Measurements from ENCODE around the gene TTBK2.

TTBK2 gene

GRCh38 chr15:42750306-42750705, 170.3 kb downstream of the TTBK2 start:
- DNase-seq, result no peak

- no peak for DNase-seq
These were observed 171.3 kb downstream of the TTBK2 start for GRCh38 chr15:42749266-42749665.

- DNase-seq, result no peak
These were observed 176.4 kb downstream of the TTBK2 start for GRCh38 chr15:42744195-42744594.

GRCh38 chr15:42742149-42742548, 178.4 kb downstream of the TTBK2 start:
- DNase-seq, result no peak

GRCh38 chr15:42741710-42742109, 178.9 kb downstream of the TTBK2 start:
- DNase-seq, result no peak

- DNase-seq, result no peak
These were observed 182.8 kb downstream of the TTBK2 start for GRCh38 chr15:42737529-42738328.

- peak; percentile 96 for DNase-seq
These were observed 183.6 kb downstream of the TTBK2 start, which contains the start of gene CDAN1 for GRCh38 chr15:42736793-42737528. Gene CDAN1 (minus strand): TSS chr15:42737128. CDS start chr15:42737102, 26 bp downstream.

- peak; percentile 30 for DNase-seq
These were observed 184.3 kb downstream of the TTBK2 start for GRCh38 chr15:42736178-42736792.

- DNase-seq, result no peak
These were observed 185.0 kb downstream of the TTBK2 start for GRCh38 chr15:42735382-42736165.

- DNase-seq, result no peak
These were observed 186.4 kb downstream of the TTBK2 start for GRCh38 chr15:42734076-42734672.

- DNase-seq, result no peak
These were observed 187.6 kb downstream of the TTBK2 start for GRCh38 chr15:42733027-42733426.

GRCh38 chr15:42732095-42732827, 188.3 kb downstream of the TTBK2 start:
- no peak for DNase-seq

GRCh38 chr15:42731461-42731860, 189.1 kb downstream of the TTBK2 start:
- DNase-seq, result no peak

- no peak for DNase-seq
These were observed 190.0 kb downstream of the TTBK2 start for GRCh38 chr15:42730536-42730935.

GRCh38 chr15:42730135-42730534, 190.4 kb downstream of the TTBK2 start:
- DNase-seq, result no peak

GRCh38 chr15:42729409-42729808, 191.2 kb downstream of the TTBK2 start:
- DNase-seq, result no peak

GRCh38 chr15:42728972-42729371, 191.6 kb downstream of the TTBK2 start:
- DNase-seq, result no peak

GRCh38 chr15:42728560-42728959, 192.0 kb downstream of the TTBK2 start:
- no peak for DNase-seq

- no peak for DNase-seq
These were observed 192.7 kb downstream of the TTBK2 start for GRCh38 chr15:42727750-42728381.

- DNase-seq, result no peak
These were observed 194.5 kb downstream of the TTBK2 start for GRCh38 chr15:42726114-42726513.

GRCh38 chr15:42725331-42725903, 195.2 kb downstream of the TTBK2 start:
- DNase-seq, result no peak
